Measurements from ENCODE around the gene SEMA3E. TPM values are rescaled to one million over a fixed set of nuclear protein-coding genes. Genes with fewer than 3 reads are reported as not detected.

Gene SEMA3E
- total and polyA plus RNA-seq, 9 of the 15 experiments (the other 6 are each of a cell fraction or from before 2014, with no cell fraction given), result 0.01 to 1.4 (median 0.14) TPM; not detected in 2

- BruUV-seq (replicated peaks), result no TSS peak
- no peak overlapping the region for H3K27ac ChIP-seq (ENCODE audit: extremely low read depth, low read depth, low read length)
- no peaks in the 10 kb centered on the region for H3K36me3 ChIP-seq (ENCODE audit: control insufficient read depth, insufficient read depth, low read length)
- H3K4me2 ChIP-seq (ENCODE audit: insufficient read depth, low read length), result no peak overlapping the region
- in situ Hi-C loops (cut with MboI) (no loop called here), intact Hi-C loops (cut with micrococcal nuclease) (no loop called here)
- ATAC-seq (no peak), FAIRE-seq (no peak), DNase-seq (ENCODE audit: extremely low read depth in 1 of 4, low spot score in 3 of 4) (no peak)
- H3K9me3 ChIP-seq (replicated peaks; ENCODE audit: control insufficient read depth, insufficient read depth, low read depth, low read length), result no peaks in the 10 kb centered on the region; the same call in 1 of the 2 replicates
- H3K4me3 ChIP-seq, result no peak overlapping the region
- no peaks in the 10 kb centered on the region for H3K9me1 ChIP-seq (ENCODE audit: control insufficient read depth, insufficient read depth, low read length)
- no peaks in the 10 kb centered on the region for H3K79me2 ChIP-seq (ENCODE audit: control insufficient read depth, insufficient read depth, low read length)
- H3K4me1 ChIP-seq (replicated peaks in 1 of 2; ENCODE audit: control insufficient read depth in 2 of 2, insufficient read depth in 2 of 2, low read length in 2 of 2), result no peaks in the 10 kb centered on the region
- WGBS (ENCODE audit: insufficient coverage, low coverage, missing lambda C conversion rate), result 5% methylated on average over 2 of the region's 2 CpGs
- no peak overlapping the region for H2AFZ ChIP-seq (ENCODE audit: low read depth, low read length)
- ChIA-PET CTCF (ENCODE audit: low intra/inter-chr PET ratio) (no interaction called here), POLR2A (no interaction called here)
- no peak overlapping the region for H3K9ac ChIP-seq (ENCODE audit: insufficient read depth in 1 of 2, low read depth in 2 of 2, low read length in 2 of 2)
- no peaks in the 10 kb centered on the region for H4K20me1 ChIP-seq (replicated peaks; ENCODE audit: control insufficient read depth, insufficient read depth, low read length)
- H3K27me3 ChIP-seq (ENCODE audit: control insufficient read depth in 2 of 2, insufficient read depth in 2 of 2, low read length in 2 of 2), result no peaks in the 10 kb centered on the region
- TF ChIP-seq MAFG (tag; conservative IDR thresholded peaks at IDR 0.05), result no peak
- no peak for TF ChIP-seq CTCFL (IDR thresholded peaks at IDR 0.05; ENCODE audit: borderline replicate concordance, insufficient read depth, low read depth, low read length, poor library complexity, severe bottlenecking)
- TF ChIP-seq ZBTB9 (CRISPR knock-in tag; IDR thresholded peaks at IDR 0.05), result no peak
- no peak for TF ChIP-seq MBD2 (IDR thresholded peaks at IDR 0.05; ENCODE audit: borderline replicate concordance, low read depth)
- no peak for TF ChIP-seq HMG20B (CRISPR knock-in tag; IDR thresholded peaks at IDR 0.05)
- TF ChIP-seq ZNF644 (tag; IDR thresholded peaks at IDR 0.05; ENCODE audit: low read depth), result no peak
- no peak for TF ChIP-seq HNRNPL (IDR thresholded peaks at IDR 0.05; ENCODE audit: low read depth, low read length)
- TF ChIP-seq ARNT (IDR thresholded peaks at IDR 0.05), result no peak
- no peak for TF ChIP-seq HDAC2 (IDR thresholded peaks at IDR 0.05)
- TF ChIP-seq ZNF184 (CRISPR knock-in tag; IDR thresholded peaks at IDR 0.05), result no peak
- TF ChIP-seq HIVEP1 (CRISPR knock-in tag; IDR thresholded peaks at IDR 0.05), result no peak
- no peak for TF ChIP-seq BRCA1 (IDR thresholded peaks at IDR 0.05)
- no peak for TF ChIP-seq BRCA1 (CRISPR knock-in tag; IDR thresholded peaks at IDR 0.05)
- TF ChIP-seq CTBP1 (IDR thresholded peaks at IDR 0.05; ENCODE audit: borderline replicate concordance), result no peak
- no peak for TF ChIP-seq ZNF121 (CRISPR knock-in tag; conservative IDR thresholded peaks at IDR 0.05)
- TF ChIP-seq HLTF (IDR thresholded peaks at IDR 0.05), result no peak
- TF ChIP-seq RNF219 (CRISPR knock-in tag; IDR thresholded peaks at IDR 0.05), result no peak
- TF ChIP-seq HES1 (IDR thresholded peaks at IDR 0.05; ENCODE audit: low read depth), result no peak
- no peak for TF ChIP-seq SP2 (IDR thresholded peaks at IDR 0.05; ENCODE audit: extremely low read depth, low read depth, low read length, poor library complexity, severe bottlenecking)
Measured at GRCh38 chr7:83633516-83633915, 15.4 kb downstream of the SEMA3E start.
